IPS-15b (cell line): ENCODE results near the gene FITM1.

ENCODE experiments used
- H3K27me3 ChIP-seq: one replicate; pipeline ENCODE4 v1.6.1; 2013; ENCODE audit warnings: low read length; ENCODE audit not compliant: control insufficient read depth, insufficient read depth
- H3K36me3 ChIP-seq: one replicate; pipeline ENCODE4 v1.6.1; 2013; ENCODE audit warnings: low read length; ENCODE audit not compliant: control insufficient read depth, insufficient read depth
- H3K4me1 ChIP-seq: one replicate; pipeline ENCODE4 v1.6.1; 2013; ENCODE audit warnings: mild to moderate bottlenecking, low read length; ENCODE audit not compliant: control insufficient read depth, insufficient read depth
- H3K4me3 ChIP-seq: one replicate; pipeline ENCODE4 v1.5.1; 2013; ENCODE audit warnings: low read depth, low read length
- H3K9ac ChIP-seq: one replicate; pipeline ENCODE4 v1.6.1; 2013; ENCODE audit warnings: low read depth, mild to moderate bottlenecking, low read length
- H3K9me3 ChIP-seq: one replicate; pipeline ENCODE4 v1.6.1; 2013; ENCODE audit warnings: mild to moderate bottlenecking, low read length; ENCODE audit not compliant: control insufficient read depth, insufficient read depth

The FITM1 gene

GRCh38 chr14:24129410-24129998, 955 bp upstream of the FITM1 start:
- Histone ChIP-seq H3K4me3 (no peak overlapping the region), H3K27me3 (no peaks in the 10 kb centered on the region), H3K4me1 (peaks cover 2% of the 10 kb centered on the region), H3K9me3 (no peaks in the 10 kb centered on the region), H3K36me3 (no peaks in the 10 kb centered on the region), H3K9ac (no peak overlapping the region)

DNA sequence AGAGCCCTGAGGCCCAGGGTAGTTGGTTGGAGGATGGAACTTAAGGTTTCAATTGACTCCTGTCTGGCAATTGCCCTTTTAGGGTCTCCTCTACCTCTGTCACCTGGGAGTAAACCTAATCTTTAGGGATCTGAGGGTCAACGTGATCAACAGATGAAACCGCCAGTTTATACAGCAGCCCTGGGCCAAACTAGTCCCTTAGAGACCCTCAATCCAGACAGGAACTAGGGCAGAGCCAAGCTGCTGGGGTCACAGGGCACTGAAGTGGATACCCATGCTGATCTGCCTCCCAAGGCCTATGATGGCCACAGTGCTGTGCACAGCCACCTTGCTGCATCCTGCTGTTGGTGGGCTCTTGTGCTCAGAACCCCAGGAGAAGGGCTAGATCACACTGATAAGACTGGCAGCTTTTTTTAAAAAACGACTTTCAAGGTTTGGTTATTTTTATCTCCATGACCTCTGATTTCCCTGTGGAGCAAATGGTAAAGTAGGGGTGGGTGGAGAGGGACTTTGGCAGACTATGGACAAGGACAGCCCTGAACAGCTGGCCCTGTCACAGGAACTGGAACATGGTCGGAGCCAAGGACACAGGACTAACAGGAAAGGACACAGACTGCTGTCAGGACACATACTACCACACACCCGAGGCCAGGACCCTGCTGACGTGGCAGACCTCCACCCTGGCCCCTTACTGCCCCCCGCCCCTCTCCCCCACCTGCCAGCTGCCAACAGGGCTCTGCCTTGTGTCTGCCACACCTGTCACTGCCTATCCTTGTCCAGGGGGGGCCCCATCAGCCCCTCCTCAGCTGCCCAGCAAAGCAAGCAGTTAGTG, 474 bp downstream of the FITM1 start:
- Histone ChIP-seq H3K27me3 (no peaks in the 10 kb centered on the region), H3K4me3 (no peak overlapping the region), H3K9ac (no peak overlapping the region), H3K9me3 (no peaks in the 10 kb centered on the region), H3K36me3 (no peaks in the 10 kb centered on the region), H3K4me1 (peaks cover 2% of the 10 kb centered on the region)

- Histone ChIP-seq H3K9ac (no peak overlapping the region), H3K4me3 (no peak overlapping the region), H3K4me1 (peaks cover 2% of the 10 kb centered on the region), H3K27me3 (no peaks in the 10 kb centered on the region), H3K36me3 (no peaks in the 10 kb centered on the region), H3K9me3 (no peaks in the 10 kb centered on the region)
These were observed 1.1 kb downstream of the FITM1 start for GRCh38 chr14:24131549-24131966.

DNA sequence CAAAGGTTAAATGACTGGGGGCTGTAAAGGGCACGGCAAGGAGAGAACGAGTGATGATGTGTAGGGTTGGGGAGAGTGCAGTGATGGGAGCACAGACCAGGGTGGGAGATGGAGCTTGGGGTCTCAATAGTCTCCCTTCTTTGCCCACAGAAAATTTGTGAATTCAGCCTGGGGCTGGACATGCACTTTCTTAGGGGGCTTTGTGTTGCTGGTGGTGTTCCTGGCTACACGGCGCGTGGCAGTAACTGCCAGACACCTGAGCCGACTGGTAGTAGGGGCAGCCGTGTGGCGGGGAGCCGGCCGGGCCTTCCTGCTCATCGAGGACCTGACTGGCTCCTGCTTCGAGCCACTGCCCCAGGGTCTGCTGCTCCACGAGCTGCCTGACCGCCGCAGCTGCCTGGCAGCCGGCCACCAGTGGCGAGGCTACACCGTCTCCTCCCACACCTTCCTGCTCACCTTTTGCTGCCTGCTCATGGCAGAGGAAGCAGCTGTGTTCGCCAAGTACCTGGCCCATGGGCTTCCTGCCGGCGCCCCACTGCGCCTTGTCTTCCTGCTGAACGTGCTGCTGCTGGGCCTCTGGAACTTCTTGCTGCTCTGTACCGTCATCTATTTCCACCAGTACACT, 1.7 kb downstream of the FITM1 start:
- Histone ChIP-seq H3K27me3 (no peaks in the 10 kb centered on the region), H3K36me3 (no peaks in the 10 kb centered on the region), H3K9ac (no peak overlapping the region), H3K9me3 (no peaks in the 10 kb centered on the region), H3K4me1 (peaks cover 6% of the 10 kb centered on the region), H3K4me3 (no peak overlapping the region)

GRCh38 chr14:24132976-24133375, 2.5 kb downstream of the FITM1 start:
- Histone ChIP-seq H3K9me3 (no peaks in the 10 kb centered on the region), H3K36me3 (peaks cover 2% of the 10 kb centered on the region), H3K9ac (no peak overlapping the region), H3K27me3 (no peaks in the 10 kb centered on the region), H3K4me1 (peaks cover 7% of the 10 kb centered on the region), H3K4me3 (no peak overlapping the region)

DNA sequence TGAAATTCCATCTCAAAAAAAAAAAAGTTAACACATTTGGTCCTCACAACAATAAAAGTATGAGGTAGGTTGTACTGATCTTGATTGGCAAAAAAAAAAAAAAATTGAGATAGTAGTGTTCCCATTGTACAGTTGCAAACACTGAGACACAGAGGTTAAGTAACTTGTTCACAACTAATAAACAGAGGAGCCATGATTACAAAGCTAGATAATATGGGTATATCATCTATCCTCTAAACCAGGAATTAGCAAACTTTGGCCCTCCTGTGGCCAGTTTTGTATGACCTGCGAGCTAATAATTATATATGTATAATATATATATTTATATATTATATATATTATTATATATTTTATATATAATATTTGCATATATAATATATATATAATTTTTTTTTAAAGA, 3.3 kb downstream of the FITM1 start:
- H3K9ac ChIP-seq, result no peak overlapping the region
- no peaks in the 10 kb centered on the region for H3K27me3 ChIP-seq
- H3K36me3 ChIP-seq, result peaks cover 9% of the 10 kb centered on the region
- no peaks in the 10 kb centered on the region for H3K9me3 ChIP-seq
- H3K4me1 ChIP-seq, result peaks cover 7% of the 10 kb centered on the region
- no peak overlapping the region for H3K4me3 ChIP-seq

DNA sequence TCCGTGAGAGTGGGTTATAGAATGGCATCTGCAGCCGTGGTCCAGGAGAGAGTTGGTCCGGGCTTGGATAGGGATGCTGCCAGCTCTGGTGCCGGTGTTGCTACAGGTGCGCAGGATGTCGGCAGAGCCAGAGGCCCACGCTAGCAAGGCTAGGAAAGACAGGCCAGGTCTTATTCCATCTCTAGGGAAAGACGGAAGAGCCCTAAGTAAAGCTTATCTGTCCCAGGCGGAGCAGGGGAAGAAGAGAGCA, 5.0 kb downstream of the FITM1 start:
- peaks cover 18% of the 10 kb centered on the region for H3K36me3 ChIP-seq
- no peaks in the 10 kb centered on the region for H3K27me3 ChIP-seq
- H3K4me3 ChIP-seq, result peak overlapping the region; percentile 76
- no peaks in the 10 kb centered on the region for H3K9me3 ChIP-seq
- H3K4me1 ChIP-seq, result peaks cover 11% of the 10 kb centered on the region
- H3K9ac ChIP-seq, result peak overlapping the region; percentile 38

GRCh38 chr14:24135834-24136683, 5.6 kb downstream of the FITM1 start, which contains the start of gene PSME1:
TSS of gene PSME1 (plus strand) at chr14:24136194. CDS start at chr14:24136263, 69 bp downstream.
- Histone ChIP-seq H3K4me3 (peak within 1 kb of the TSS; percentile 76), H3K4me1 (peaks cover 11% of the 10 kb centered on the region), H3K9ac (peak within 1 kb of the TSS; percentile 38), H3K27me3 (no peaks in the 10 kb centered on the region), H3K36me3 (peaks cover 20% of the 10 kb centered on the region), H3K9me3 (no peaks in the 10 kb centered on the region)

DNA sequence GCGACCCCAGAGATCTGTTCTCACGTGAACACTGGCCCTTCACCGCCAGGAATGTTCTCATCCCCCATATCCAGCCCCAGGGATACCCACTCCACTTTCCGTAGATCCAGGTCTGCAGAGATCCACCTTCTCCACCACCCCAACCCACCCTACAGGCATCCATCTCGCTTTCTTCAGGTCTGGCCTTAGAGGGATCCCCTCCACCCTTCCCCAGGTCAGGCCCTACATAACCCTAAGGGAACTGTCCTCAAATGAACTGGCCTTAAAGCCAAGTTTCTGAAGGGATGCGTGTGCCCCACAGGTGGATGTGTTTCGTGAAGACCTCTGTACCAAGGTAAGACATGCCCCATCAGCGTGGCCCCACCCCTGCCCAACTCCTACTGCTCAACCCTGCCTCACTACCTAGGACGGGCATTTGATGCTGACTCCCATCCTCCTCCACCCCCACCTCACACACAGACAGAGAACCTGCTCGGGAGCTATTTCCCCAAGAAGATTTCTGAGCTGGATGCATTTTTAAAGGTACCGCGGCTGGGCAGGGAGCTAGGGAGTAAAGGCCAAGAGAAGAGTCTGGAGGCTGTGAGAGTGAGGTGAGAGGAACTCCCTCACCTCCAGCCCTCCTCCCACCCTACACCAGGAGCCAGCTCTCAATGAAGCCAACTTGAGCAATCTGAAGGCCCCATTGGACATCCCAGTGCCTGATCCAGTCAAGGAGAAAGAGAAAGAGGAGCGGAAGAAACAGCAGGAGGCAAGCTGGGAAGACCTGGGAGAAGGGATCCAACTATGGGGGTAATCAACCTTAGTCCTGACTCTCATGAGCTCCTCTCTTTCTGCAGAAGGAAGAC, 6.4 kb downstream of the FITM1 start:
- no peaks in the 10 kb centered on the region for H3K27me3 ChIP-seq
- peak overlapping the region; percentile 37 for H3K9ac ChIP-seq
- peaks cover 20% of the 10 kb centered on the region for H3K36me3 ChIP-seq
- H3K4me1 ChIP-seq, result peaks cover 10% of the 10 kb centered on the region
- no peaks in the 10 kb centered on the region for H3K9me3 ChIP-seq
- H3K4me3 ChIP-seq, result peak overlapping the region; percentile 75

- Histone ChIP-seq H3K36me3 (peaks cover 20% of the 10 kb centered on the region), H3K9ac (no peak overlapping the region)
These were observed 7.3 kb downstream of the FITM1 start for GRCh38 chr14:24137529-24138395.

More at GRCh38 chr14:24137529-24138395, 7.3 kb downstream of the FITM1 start:
- H3K4me1 ChIP-seq, result peaks cover 9% of the 10 kb centered on the region
- H3K27me3 ChIP-seq, result no peaks in the 10 kb centered on the region
- H3K9me3 ChIP-seq, result no peaks in the 10 kb centered on the region
- H3K4me3 ChIP-seq, result no peak overlapping the region
